C4-2B (cell line): ENCODE data around the gene ITPA.

Experiments used
- CTCF ChIP-seq: fragments of 450-650 bp; conservative IDR thresholded peaks from 2 replicates; pipeline ENCODE4 v1.5.1; 2017; ENCODE audit warnings: mild to moderate bottlenecking
- ZFX ChIP-seq: fragments of 450-650 bp; IDR thresholded peaks from 2 replicates; pipeline ENCODE4 v1.6.1; 2017

GRCh38 chr20:3199206-3199605 is 10.1 kb upstream of the ITPA start:
- TF ChIP-seq CTCF (no peak), ZFX (no peak)
